Lower leg skin (tissue), 4 donors: ENCODE results near the gene ERICH4. TPM values are rescaled to one million over a fixed set of nuclear protein-coding genes. Genes with fewer than 3 reads are reported as not detected.
"Not testable (repeated sequence)": the region's sequence is repeated elsewhere in the genome, so short reads cannot be mapped to it uniquely, and the experiment has no call there.

Experiments used
- DNase-seq, 2 donors: peaks; one replicate each; pipeline ENCODE4 v3.0.0-alpha.2; 2019; ENCODE audit warnings: low spot score in 2 of 2
- H3K4me3 ChIP-seq: fragments of 200-600 bp; sonication (generic); 2 replicates; pipeline ENCODE4 v1.5.1; 2017; ENCODE audit warnings: mild to moderate bottlenecking, low read depth; ENCODE audit not compliant: poor library complexity, severe bottlenecking
- CTCF ChIP-seq, 3 donors: fragments of 450-650 bp; IDR thresholded peaks; one replicate each; pipeline ENCODE4 v1.5.1; 2016; ENCODE audit warnings: antibody characterized with exemption in 3 of 3, mild to moderate bottlenecking in 3 of 3, moderate library complexity in 2 of 3
- POLR2A ChIP-seq, 2 donors: fragments of 450-650 bp; IDR thresholded peaks; one replicate each; pipeline ENCODE4 v1.6.1; 2016 to 2017; ENCODE audit warnings: antibody characterized with exemption in 2 of 2, mild to moderate bottlenecking in 1 of 2, moderate library complexity in 1 of 2
- WGBS, 2 donors: methylation state at CpG; one replicate each; pipeline ENCODE4 v1.1.5; 2018; 5-methylcytosine and 5-hydroxymethylcytosine counted together
- intact Hi-C: fragments of 100-400 bp; cut with DNase I; formaldehyde crosslinking; loops from one replicate; pipeline ENCODE4 v1.15.0; 2023; ENCODE audit warnings: low total_unique reads
- total RNA-seq, 4 donors: library from RNA; depleted of rRNA; stranded (reverse); fragments of >200 nt; gene quantifications; one replicate each; pipeline ENCODE4 v1.1.0, GENCODE V29; 2016

ERICH4 gene
- total RNA-seq, 4 donors from 2014 or later, result not detected

- H3K4me3 ChIP-seq, result no peak overlapping the region
- DNase-seq, result no peak
- TF ChIP-seq POLR2A (IDR thresholded peaks at IDR 0.05) (no peak), CTCF (IDR thresholded peaks at IDR 0.05) (no peak)
- intact Hi-C loops, result no loop called here
- 46 to 49% methylated on average over 2 of the region's 2 CpGs for WGBS, 2 donors
Measured at GRCh38 chr19:41455936-41456335, 13.0 kb downstream of the ERICH4 start.

GRCh38 chr19:41456342-41456918 lies 13.5 kb downstream of the ERICH4 start:
- intact Hi-C loops, result no loop called here
- no peak overlapping the region for H3K4me3 ChIP-seq
- no peak for DNase-seq
- TF ChIP-seq CTCF (IDR thresholded peaks at IDR 0.05) (no peak), POLR2A (IDR thresholded peaks at IDR 0.05) (no peak)
- 14 to 15% methylated on average over 7 of the region's 7 CpGs for WGBS, 2 donors

GRCh38 chr19:41457241-41457640 lies 14.3 kb downstream of the ERICH4 start:
- no peak overlapping the region for H3K4me3 ChIP-seq
- DNase-seq, result no peak
- intact Hi-C loops, result no loop called here
- WGBS, 2 donors, result 23 to 58% methylated on average over 1 of the region's 1 CpG
- no peak for TF ChIP-seq CTCF (IDR thresholded peaks at IDR 0.05)
- TF ChIP-seq POLR2A (IDR thresholded peaks at IDR 0.05), result no peak

- H3K4me3 ChIP-seq, result no peak overlapping the region
- 45 to 50% methylated on average over 6 of the region's 6 CpGs for WGBS, 2 donors
- DNase-seq, result no peak
- intact Hi-C loops, result no loop called here
- no peak for TF ChIP-seq CTCF (IDR thresholded peaks at IDR 0.05)
- TF ChIP-seq POLR2A (IDR thresholded peaks at IDR 0.05), result no peak
Measured at GRCh38 chr19:41462497-41462896, 19.5 kb downstream of the ERICH4 start.

- H3K4me3 ChIP-seq, DNase-seq, intact Hi-C loops: not testable (repeated sequence)
- WGBS, 2 donors, result 80% methylated on average over 22 of the region's 22 CpGs
Measured at GRCh38 chr19:41463257-41464256, 20.6 kb downstream of the ERICH4 start.

GRCh38 chr19:41476583-41476982 lies 33.6 kb downstream of the ERICH4 start:
- no peak overlapping the region for H3K4me3 ChIP-seq
- intact Hi-C loops, result no loop called here
- no peak for TF ChIP-seq CTCF (IDR thresholded peaks at IDR 0.05)
- no peak for DNase-seq
